Measurements from ENCODE around the gene LRRTM4.
"Not testable (repeated sequence)": the region's sequence is repeated elsewhere in the genome, so short reads cannot be mapped to it uniquely, and the experiment has no call there.

Gene LRRTM4

DNA sequence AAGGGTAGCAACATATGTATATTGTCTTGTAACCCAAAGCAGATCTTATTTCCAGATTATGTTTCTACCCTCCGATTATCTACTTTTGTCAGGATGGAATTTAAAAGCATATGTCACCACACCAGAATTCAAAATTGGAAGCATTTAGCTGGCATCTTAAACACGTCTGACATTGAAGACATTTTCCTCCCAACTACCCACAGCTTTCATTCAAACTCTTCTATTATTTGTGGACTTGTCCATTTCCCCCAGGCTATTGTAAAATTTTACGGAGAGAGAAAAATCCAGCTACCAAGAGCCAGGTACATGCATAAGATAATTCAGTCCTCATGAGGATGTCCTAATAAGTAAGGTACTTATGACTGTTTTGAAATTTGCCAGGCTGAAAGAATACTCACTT lies 659.3 kb downstream of the LRRTM4 start:
- no peak for DNase-seq (ENCODE audit: low spot score)

DNA sequence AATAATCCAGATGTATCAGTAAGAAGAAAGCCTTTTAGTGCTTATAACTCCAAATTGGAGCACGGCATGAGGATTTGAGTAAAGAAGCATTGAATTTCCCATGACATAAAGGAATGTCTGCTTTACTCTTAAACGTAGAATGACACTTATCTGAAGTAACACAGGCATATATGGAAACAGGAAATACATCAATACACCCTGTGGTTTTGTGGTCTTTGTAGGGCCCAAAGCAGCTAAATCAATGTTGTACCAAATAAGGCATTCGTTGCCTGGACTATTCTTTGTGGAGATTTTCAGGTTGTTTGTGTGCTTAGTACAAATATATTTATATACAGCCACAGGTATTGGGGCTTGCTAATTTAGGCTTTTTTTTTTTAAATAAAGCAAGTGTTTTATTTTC lies 660.5 kb downstream of the LRRTM4 start:
- DNase-seq (ENCODE audit: low spot score), result no peak

- no peak for DNase-seq (ENCODE audit: low spot score)
These were observed 671.2 kb downstream of the LRRTM4 start for GRCh38 chr2:76851000-76851399.

GRCh38 chr2:76849086-76849485 lies 673.1 kb downstream of the LRRTM4 start:
- no peak for DNase-seq (ENCODE audit: low spot score)

DNA sequence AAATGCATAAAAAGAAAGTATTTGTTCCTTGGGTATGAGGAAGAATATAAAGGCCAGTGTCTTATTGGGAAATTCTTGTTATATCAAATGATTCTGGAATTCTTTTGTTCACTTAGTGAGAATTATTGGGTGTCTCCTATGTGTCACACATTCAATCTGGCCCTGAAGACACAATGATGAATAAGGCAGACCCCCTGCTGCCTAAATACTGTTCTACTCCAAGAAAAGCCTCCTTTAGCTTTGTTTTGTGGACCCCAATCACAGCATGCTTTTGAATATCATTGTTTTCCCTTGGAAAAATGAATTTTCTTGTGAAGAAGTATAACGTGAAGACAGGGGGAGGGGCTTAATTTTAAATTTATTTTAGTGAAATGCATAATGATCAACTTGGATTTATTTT lies 682.4 kb downstream of the LRRTM4 start:
- DNase-seq (ENCODE audit: low spot score), result no peak

DNA sequence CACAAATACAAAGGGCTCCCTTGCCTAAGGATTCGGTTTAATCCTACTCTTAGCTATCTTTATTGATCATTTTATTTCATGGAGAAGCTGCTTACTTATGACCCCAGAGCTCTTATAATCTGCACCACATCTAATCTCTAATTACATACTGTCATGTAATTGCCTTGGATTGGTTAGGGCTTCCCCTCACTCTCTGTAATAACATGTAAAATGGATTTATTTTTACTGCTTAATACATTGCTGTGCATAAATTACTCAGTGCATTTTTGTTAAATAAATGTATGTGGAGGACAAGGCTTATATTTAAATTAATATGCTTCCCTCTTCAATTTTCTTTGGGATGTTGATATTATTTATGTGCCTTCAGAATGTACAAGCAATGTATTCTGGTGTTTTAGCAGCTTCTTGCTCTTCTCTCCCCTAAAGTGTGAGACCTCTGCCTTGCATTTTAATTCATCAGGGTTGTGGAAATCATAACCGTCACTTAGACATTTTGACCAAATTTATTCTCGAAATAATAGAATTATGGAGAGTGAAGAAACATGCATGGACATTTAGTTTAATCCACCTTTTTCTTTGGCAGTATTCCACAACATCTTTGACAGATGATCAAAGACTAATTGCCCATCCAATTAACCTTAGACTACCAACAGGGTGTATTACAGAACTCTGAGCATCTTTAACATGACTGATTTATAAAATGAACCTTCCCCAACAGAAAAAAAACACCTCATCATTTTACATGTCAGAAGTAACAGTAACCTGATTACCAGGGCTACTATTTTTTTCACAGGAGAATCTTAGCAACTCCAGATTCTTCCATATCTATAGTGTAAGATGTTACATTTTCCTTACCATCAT lies 692.6 kb downstream of the LRRTM4 start:
- no peak for DNase-seq (ENCODE audit: low spot score)

DNA sequence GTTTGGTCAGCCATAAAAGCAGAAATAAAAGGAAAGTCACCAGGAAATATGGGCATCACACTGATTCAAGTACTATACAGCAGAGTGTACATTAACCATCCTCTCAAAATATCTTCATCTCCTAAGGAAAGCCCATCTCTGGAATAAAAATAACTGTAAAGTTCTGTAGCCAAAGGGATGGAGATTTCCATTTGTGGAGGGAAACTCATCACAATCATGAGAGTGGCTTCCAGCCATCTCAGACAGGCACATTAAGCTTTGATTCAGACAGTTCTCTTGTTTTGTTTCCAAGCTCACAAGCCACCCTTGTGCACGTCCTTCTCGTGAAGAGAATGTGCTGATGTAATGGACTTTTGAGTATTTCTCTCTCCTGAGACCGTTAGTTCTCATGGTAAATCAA lies 695.5 kb downstream of the LRRTM4 start:
- DNase-seq (ENCODE audit: low spot score), result no peak

- DNase-seq (ENCODE audit: low spot score), result no peak
These were observed 696.8 kb downstream of the LRRTM4 start for GRCh38 chr2:76825140-76825970.

DNA sequence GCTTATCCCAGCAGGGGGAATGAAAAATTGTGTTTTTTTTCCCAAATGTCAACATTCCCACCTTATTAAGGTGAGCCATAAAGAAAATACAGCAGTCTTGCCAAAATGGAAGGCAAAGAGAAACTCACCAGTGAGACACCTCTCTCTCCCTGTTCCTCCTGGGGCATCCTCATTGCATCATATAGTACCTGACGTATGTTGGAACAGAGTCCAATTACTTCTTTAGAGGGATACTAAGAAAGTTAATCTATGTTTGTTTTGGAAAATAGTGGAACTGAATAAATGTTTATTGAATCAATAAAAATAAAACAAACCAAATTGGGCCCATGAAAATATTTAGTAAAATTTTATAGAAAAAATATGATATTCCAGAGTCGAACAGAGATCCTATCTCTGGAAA lies 700.4 kb downstream of the LRRTM4 start:
- DNase-seq (ENCODE audit: low spot score), result no peak

DNA sequence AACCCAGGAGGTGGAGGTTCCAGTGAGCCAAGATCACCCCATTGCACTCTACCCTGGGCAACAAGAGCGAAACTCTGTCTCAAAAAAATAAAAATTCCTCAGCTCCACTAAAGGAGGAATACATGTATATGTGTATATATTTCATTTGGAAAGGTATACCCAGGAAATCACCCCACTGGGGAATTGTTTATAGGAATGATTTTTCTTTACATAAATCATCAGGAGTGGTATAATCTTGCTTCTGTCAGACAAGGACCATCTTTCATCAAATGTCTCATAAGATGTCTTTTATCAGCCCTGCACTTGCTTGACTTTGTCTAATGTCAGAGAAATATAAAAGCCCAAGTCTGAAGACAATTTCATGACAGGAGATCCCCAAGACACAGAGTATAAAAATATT lies 709.1 kb downstream of the LRRTM4 start:
- no peak for DNase-seq (ENCODE audit: low spot score)

- no peak for DNase-seq (ENCODE audit: low spot score)
These were observed 710.0 kb downstream of the LRRTM4 start for GRCh38 chr2:76812156-76812555.

DNA sequence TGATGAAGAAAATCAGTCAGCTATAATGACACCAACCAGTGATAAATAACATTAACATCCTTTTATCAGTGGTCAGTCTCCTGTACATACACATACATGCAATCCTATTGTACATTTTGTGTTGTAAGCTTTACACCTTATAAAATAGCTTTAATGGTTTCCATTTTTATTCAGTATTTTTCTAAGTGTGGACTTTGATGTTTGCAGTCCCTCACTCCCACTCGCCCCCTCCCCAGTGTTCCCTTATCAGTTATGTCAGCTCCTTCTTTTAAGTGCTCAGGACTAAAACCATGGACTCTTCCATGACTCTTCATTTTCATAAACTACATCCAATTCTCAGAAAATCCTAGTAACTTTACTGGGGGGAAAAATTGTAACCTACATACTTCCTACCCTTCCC lies 713.0 kb downstream of the LRRTM4 start:
- no peak for DNase-seq (ENCODE audit: low spot score)

DNA sequence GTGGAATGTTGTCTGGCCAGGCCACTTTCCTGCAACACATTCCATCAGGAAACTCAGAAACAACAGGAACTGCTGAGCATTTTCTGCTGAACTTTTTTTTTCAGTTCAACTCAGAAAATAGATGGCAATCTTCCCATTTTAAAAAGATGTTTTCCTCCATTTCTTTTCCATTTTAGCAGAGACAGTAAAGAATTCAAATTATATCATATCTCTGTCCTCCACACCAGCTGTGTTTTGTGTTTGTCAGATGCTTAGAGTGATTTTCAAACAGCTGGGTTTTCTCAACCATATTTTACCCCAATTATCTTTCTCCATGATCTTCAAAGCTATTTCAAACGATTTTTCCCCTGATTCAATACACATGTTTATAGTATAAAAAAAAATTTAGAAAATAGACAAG lies 713.4 kb downstream of the LRRTM4 start:
- no peak for DNase-seq (ENCODE audit: low spot score)

DNA sequence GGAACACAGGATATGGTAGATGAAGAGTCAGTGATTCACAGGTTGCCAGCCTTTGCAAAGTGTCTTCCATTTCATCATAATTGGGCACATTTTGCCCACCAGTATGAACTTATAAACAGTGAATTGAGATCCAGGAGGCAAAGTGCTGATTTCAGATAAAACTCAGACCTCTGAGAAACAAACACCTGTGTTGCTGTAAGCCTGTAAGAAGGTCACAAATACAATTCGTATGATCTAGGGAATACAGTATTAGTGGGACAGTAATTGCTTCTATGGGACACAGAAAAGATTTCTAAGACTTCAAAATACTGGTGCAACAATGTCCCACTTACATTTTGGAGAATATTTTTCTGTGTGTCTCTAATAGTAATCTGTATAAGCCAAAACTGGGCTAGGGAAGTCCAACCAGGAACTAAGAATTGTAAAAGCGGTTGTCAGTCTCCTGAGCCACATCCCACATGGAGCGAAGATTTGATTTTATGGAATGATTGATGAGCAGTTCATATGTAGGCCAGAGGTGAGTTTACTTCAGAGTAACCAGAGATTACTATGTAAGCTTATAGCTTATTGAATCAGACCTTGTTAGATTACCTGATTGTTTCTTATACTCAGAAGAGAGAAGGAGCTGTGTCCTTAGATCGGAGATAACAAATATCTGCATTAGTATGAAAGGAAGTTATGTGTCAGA lies 728.4 kb downstream of the LRRTM4 start:
- no peak for DNase-seq (ENCODE audit: low spot score)

GRCh38 chr2:76781313-76781712 lies 740.9 kb downstream of the LRRTM4 start:
- DNase-seq (ENCODE audit: low spot score), result not testable (repeated sequence)

GRCh38 chr2:76763276-76763675 lies 758.9 kb downstream of the LRRTM4 start:
- DNase-seq (ENCODE audit: low spot score), result no peak

GRCh38 chr2:76760367-76760704 lies 761.8 kb downstream of the LRRTM4 start:
- DNase-seq (ENCODE audit: low spot score), result no peak

DNA sequence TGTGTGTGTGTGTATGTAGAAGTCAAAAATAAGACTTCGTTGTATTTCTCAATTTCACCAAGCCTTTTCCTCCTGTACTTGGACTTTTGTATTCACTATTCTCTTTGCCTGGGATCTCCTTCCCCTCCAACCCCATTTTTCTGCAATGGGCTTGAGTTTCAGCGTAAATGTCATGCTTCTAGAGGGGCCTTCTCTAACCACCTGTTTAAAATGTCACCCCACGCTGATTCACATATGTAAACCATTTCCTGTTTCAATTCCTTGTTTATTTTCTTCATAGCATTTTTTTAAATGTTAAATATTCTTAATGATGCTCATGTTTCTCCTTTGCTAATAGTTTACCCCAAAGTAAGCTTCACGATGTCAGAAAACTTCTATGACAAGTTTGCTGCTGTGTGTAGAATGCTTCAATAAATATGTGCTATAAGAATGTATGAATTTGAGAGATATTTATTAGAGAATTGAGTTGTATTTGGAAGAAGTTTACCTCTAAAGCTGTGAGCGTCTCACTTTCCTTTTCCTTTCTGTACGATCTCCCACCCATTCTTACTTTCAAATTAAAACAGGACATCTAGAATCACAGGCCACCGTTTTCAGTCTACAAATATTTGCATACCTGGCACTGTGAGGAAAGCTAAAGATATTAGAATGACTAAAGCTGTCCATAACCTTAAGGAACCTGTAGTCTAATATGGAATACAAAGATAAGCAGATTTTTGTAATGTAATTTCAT lies 762.4 kb downstream of the LRRTM4 start:
- DNase-seq (ENCODE audit: low spot score), result no peak

- DNase-seq (ENCODE audit: low spot score), result no peak
These were observed 769.7 kb downstream of the LRRTM4 start for GRCh38 chr2:76752506-76752905.

- DNase-seq (ENCODE audit: low spot score), result no peak
These were observed 772.3 kb downstream of the LRRTM4 start for GRCh38 chr2:76749858-76750257.

DNA sequence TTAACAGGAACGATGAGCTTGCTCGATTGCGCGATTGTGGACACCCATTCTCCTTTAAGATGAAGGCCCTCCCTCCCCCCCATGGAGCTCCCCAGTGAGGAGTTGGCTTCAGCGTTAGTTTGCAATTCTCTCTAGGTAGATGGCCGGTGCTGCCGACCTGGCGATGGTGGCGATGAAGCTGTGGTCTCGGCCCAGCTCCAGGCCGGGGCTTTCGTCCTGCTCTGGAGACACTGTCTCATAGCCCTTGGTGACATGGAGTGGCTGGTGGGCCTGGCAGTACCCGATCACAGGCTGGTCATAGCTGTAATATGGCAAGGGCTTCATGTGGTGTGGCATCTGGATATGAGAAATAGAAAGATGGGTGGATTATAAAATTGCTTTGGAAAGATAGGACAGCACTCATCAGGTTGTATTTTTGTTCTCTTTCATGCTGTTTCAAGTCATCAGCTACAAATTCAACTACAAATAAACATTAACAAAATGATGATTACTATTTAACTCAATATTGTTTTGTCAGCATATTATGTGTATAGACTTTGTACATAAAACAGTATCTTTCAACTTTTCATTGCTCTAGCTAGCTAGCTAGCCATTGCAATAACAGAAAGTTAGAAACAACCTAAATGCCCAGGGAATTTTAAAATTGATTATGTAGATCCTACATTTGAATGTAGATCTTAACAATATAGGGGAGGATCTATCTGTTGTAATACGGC lies 773.4 kb downstream of the LRRTM4 start:
- DNase-seq (ENCODE audit: low spot score), result no peak

Measured in activated CD4-positive, alpha-beta T cell treated with anti-CD3 and anti-CD28 coated beads, Interleukin-2, Interleukin-4, amounts not matched to agents 100 ng/mL and 50 ng/mL, durations not matched to agents 16 hours and 8 hours (primary cell).